ENCODE results near the gene SNTA1.

SNTA1 gene

DNA sequence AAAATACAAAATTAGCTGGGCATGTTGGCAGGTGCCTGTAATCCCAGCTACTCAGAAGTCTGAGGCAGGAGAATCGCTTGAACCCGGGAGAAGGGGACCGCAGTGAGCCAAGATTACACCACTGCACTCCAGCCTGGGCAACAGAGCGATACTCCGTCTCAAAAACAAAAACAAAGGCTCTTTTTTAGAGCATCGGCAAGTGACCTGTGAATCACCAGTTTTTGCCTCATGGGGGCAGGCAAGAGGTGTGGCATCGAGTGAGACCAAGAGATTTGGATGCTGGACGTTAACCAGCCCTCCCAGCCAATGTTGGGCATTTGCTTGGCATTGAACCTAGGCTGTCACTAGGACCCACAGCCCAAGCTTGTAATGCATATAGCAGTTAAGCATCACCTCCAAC lies 27.6 kb downstream of the SNTA1 start:
- no peak for DNase-seq (ENCODE audit: extremely low spot score)
- TF ChIP-seq, protein P1, sequence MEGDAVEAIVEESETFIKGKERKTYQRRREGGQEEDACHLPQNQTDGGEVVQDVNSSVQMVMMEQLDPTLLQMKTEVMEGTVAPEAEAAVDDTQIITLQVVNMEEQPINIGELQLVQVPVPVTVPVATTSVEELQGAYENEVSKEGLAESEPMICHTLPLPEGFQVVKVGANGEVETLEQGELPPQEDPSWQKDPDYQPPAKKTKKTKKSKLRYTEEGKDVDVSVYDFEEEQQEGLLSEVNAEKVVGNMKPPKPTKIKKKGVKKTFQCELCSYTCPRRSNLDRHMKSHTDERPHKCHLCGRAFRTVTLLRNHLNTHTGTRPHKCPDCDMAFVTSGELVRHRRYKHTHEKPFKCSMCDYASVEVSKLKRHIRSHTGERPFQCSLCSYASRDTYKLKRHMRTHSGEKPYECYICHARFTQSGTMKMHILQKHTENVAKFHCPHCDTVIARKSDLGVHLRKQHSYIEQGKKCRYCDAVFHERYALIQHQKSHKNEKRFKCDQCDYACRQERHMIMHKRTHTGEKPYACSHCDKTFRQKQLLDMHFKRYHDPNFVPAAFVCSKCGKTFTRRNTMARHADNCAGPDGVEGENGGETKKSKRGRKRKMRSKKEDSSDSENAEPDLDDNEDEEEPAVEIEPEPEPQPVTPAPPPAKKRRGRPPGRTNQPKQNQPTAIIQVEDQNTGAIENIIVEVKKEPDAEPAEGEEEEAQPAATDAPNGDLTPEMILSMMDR (IDR thresholded peaks at IDR 0.05; ENCODE audit: control extremely low read depth, extremely low read depth, low read depth, missing control alignments), result peak; percentile 30
- CTCF ChIA-PET, result interaction anchor here (1.0 kb wide), 1 partner anchor 251 kb away, joined by 3 read pairs; the partner anchor contains the start of gene ACTL10
- POLR2A ChIA-PET, result no interaction called here

DNA sequence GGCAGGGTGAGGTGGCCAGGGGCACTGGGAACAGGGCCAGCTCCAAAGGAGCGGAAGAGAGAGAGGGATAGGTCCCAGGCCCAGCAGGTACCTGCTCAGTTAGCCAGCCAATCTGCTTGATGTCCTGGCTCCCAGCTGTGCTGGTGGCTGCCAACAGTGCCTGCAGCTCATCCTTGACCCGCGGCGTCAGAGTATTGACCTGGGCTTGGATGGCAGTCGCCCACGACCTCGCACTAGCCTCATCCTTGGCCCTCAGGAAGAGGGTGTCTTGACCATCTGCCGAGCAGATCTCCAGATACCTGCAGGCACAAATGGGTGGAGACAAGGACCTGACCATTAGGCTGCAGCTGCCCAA lies 31.1 kb downstream of the SNTA1 start:
- TF ChIP-seq, protein P1 (IDR thresholded peaks at IDR 0.05; ENCODE audit: control extremely low read depth, extremely low read depth, low read depth, missing control alignments), result no peak
- DNase-seq (ENCODE audit: extremely low spot score), result no peak
- POLR2A ChIA-PET, result no interaction called here
- CTCF ChIA-PET, result interaction anchor here (2.1 kb wide), 1 partner anchor 11 kb away, joined by 14 read pairs; the partner anchor contains the start of gene CDK5RAP1

DNA sequence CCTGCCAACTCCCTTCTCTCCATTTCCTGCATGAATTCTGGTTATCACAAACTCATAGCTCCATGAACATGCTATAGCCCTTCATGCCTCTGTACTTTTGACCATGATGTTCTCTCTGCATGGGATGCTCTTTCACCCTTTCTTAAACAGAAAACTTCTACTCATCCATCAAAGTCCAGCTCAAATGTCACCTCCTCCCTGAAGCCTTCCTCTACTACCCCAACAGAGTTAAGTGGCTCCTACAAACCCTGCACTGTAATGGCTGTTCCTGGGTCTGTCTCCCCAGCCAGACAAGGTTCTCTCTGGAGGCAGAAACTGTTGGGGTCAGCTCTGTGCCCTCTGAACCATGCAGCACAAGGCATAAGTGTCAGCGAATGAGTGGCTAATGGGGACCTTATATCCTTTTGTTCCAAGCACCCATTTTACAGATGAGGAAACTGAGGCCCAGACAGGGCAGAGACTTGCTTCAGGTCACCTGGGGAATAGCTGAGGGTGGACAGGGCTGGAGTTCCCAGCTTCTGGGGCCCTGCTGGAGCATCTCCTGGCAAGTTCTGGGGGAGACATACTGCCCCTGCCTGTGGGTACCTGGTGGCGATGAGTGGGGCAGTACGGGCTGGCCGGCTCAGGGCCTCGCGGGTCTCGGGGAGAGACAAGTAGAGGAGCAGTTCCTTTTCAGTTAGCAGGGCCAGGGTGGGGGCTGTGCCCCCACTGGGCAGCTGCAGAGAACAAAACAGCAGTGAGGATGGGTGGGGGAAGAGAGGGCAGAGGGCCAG lies 31.7 kb downstream of the SNTA1 start:
- TF ChIP-seq, protein P1 (IDR thresholded peaks at IDR 0.05; ENCODE audit: control extremely low read depth, extremely low read depth, low read depth, missing control alignments), result no peak
- ChIA-PET CTCF (interaction anchor here (2.1 kb wide), 1 partner anchor 10 kb away, joined by 14 read pairs; the partner anchor contains the start of gene CDK5RAP1), POLR2A (no interaction called here)
- no peak for DNase-seq (ENCODE audit: extremely low spot score)

DNA sequence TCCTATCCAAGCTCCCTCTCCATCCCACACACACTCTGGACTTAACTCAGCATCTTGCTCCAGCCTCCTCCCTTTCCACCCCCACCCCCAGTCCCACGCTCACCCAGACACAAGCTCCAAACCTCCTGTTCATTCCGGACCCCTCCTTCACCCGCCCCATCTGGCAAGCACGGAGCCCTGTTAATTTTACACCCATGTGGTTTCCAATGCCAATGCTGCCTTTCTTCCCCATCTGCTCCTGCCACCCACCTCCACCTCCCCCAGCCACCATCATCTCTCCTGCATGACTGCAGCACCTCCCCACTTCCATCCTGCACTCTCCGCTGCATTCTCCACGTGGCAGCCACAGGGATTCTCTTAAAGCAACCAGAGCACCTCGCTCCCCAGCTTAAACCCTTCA lies 32.3 kb downstream of the SNTA1 start:
- no peak for DNase-seq (ENCODE audit: extremely low spot score)
- CTCF ChIA-PET, result interaction anchor here (2.1 kb wide), 1 partner anchor 10 kb away, joined by 14 read pairs; the partner anchor contains the start of gene CDK5RAP1
- TF ChIP-seq, protein P1 (IDR thresholded peaks at IDR 0.05; ENCODE audit: control extremely low read depth, extremely low read depth, low read depth, missing control alignments), result no peak
- POLR2A ChIA-PET, result no interaction called here

DNA sequence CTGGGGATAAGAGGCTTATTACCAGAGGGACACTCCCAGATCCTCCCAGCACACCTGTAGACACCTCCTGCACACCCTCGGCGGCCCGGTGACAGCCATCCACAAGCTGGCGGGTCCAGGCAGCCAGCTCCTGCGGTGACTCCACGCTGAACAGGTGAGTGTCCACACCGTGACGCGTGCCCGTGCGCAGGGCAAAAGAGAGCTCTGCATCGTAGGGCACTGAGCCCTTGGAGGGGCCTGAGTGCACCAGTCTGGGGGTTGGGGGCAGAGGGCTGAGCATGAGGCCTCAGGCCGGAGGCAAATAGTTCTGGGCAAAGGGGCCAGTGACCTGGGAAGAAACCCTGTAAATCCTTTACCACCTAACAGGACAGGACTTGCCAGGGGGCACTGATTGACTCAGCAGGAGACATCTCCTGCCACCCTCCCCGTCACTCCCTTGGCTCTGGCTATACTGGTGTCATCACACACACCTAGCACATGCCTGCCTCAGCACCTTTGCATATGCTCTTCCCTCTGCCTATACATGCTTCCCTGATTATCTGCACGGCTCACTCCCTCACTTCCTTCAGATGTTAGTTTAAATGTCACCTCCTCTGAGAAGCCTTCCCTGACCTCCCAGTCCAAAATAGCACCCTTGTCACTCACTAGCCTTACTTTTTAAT lies 33.4 kb downstream of the SNTA1 start:
- CTCF ChIA-PET, result no interaction called here
- DNase-seq (ENCODE audit: extremely low spot score), result no peak
- POLR2A ChIA-PET, result no interaction called here
- TF ChIP-seq, protein P1 (IDR thresholded peaks at IDR 0.05; ENCODE audit: control extremely low read depth, extremely low read depth, low read depth, missing control alignments), result no peak

DNA sequence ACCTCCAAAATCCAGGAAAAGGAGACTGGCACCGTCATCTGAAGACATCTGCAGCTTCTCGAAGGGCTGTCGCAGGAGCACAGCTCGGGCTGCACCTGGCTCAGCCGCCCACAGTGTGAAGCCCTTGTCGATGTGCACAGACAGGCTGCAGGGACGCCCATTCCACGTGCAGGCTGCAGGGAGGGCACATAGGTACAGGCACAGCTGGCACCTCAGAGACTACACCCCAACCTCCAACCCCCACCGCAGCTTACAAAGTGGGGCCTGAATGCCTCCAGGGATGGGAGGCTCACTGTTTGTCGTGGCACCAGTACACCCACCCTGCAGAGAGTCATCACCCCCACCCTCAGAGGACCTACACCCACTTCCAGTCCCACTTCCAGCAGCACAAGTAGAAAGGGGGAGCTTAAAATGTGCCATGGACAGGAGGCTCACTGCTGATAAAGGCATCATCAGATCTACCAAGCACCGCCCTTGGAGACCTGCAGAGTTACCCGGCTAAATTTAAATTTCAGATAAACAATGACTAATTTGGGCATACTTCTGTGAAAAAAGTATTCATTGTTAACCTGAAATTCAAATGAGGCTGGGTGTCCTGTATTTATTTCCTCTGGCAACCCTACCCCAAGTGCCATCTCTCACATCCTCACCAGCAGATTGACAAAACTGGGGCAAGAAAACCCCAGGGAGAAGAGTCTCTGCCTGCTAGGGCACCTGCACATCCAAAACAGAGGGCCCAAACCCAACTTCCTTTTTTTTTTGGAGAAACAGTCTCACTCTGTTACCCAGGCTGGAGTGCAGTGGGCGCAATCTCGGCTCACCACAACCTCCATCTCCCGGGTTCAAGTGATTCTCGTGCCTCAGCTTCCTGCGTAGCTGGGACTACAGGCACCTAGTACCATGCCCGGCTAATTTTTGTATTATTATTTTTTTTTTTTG lies 34.6 kb downstream of the SNTA1 start:
- CTCF ChIA-PET, result interaction anchor here (1.1 to 1.8 kb wide), 3 partner anchors 9 to 34 kb away, joined by 3 to 5 read pairs (median 4); partner anchors contain the start of gene SNTA1
- TF ChIP-seq, protein P1 (IDR thresholded peaks at IDR 0.05; ENCODE audit: control extremely low read depth, extremely low read depth, low read depth, missing control alignments), result no peak
- POLR2A ChIA-PET, result no interaction called here
- DNase-seq (ENCODE audit: extremely low spot score), result no peak
